H1 (cell line): Measurements from ENCODE around the gene EDN1.

ENCODE experiments used
- ASH2L ChIP-seq: fragments of 200-600, 300-600 bp; sonication (generic); IDR thresholded peaks from one replicate; pipeline ENCODE4 v1.7.1; 2017; ENCODE audit warnings: low read length
- CBX5 ChIP-seq: fragments of 300-800, 300-1000 bp; sonication (generic); IDR thresholded peaks from 2 replicates; pipeline ENCODE4 v1.7.1; 2016; ENCODE audit warnings: antibody characterized with exemption, low read length, low read depth
- CEBPB ChIP-seq: IDR thresholded peaks from 2 replicates; pipeline ENCODE4 v1.6.1; 2012; ENCODE audit warnings: low read depth, low read length
- GABPA ChIP-seq: IDR thresholded peaks from 2 replicates; pipeline ENCODE4 v1.6.1; 2011; ENCODE audit warnings: mild to moderate bottlenecking, low read length, moderate library complexity, borderline replicate concordance; ENCODE audit not compliant: insufficient read depth
- GTF2F1 ChIP-seq: IDR thresholded peaks from 2 replicates; pipeline ENCODE4 v1.6.1; 2012; ENCODE audit warnings: low read depth, low read length, improper control_type of control experiment, borderline replicate concordance
- JUND ChIP-seq: IDR thresholded peaks from 2 replicates; pipeline ENCODE4 v1.6.1; 2011; ENCODE audit warnings: mild to moderate bottlenecking, improper control_type of control experiment, low read length
- NRF1 ChIP-seq: IDR thresholded peaks from 2 replicates; pipeline ENCODE4 v1.6.1; 2011; ENCODE audit warnings: mild to moderate bottlenecking, low read depth, low read length, improper control_type of control experiment
- POLR2A ChIP-seq, 2 experiments: IDR thresholded peaks; 1 replicate in 1 of 2; 2 replicates in 1 of 2; pipeline ENCODE4 v1.6.1; 2011; ENCODE audit warnings: low read depth in 2 of 2, low read length in 2 of 2, mild to moderate bottlenecking in 2 of 2; ENCODE audit errors: control extremely low read depth in 1 of 2
- POLR2AphosphoS5 ChIP-seq: IDR thresholded peaks from 2 replicates; pipeline ENCODE4 v1.6.1; 2011; ENCODE audit warnings: low read depth, low read length
- USF2 ChIP-seq: IDR thresholded peaks from 2 replicates; pipeline ENCODE4 v1.6.1; 2011; ENCODE audit warnings: low read length, improper control_type of control experiment
- YY1 ChIP-seq: IDR thresholded peaks from 2 replicates; pipeline ENCODE4 v1.6.1; 2011; ENCODE audit warnings: low read depth, mild to moderate bottlenecking, low read length
- ZNF274 ChIP-seq: IDR thresholded peaks from 2 replicates; pipeline ENCODE4 v1.7.0; 2012; ENCODE audit warnings: low read length, borderline replicate concordance; ENCODE audit errors: extremely low read depth
- TF ChIP-seq, protein P1 (sequence below), 3 experiments: IDR thresholded peaks; 1 replicate in 2 of 3; 2 replicates in 1 of 3; pipeline versions ENCODE4 v1.5.1 to v1.6.1; 2011; ENCODE audit warnings: low read length in 3 of 3, mild to moderate bottlenecking in 3 of 3, inconsistent platforms in 2 of 3, low read depth in 1 of 3, moderate library complexity in 1 of 3; ENCODE audit not compliant: insufficient read depth in 1 of 3; ENCODE audit errors: control extremely low read depth in 1 of 3

DNA sequence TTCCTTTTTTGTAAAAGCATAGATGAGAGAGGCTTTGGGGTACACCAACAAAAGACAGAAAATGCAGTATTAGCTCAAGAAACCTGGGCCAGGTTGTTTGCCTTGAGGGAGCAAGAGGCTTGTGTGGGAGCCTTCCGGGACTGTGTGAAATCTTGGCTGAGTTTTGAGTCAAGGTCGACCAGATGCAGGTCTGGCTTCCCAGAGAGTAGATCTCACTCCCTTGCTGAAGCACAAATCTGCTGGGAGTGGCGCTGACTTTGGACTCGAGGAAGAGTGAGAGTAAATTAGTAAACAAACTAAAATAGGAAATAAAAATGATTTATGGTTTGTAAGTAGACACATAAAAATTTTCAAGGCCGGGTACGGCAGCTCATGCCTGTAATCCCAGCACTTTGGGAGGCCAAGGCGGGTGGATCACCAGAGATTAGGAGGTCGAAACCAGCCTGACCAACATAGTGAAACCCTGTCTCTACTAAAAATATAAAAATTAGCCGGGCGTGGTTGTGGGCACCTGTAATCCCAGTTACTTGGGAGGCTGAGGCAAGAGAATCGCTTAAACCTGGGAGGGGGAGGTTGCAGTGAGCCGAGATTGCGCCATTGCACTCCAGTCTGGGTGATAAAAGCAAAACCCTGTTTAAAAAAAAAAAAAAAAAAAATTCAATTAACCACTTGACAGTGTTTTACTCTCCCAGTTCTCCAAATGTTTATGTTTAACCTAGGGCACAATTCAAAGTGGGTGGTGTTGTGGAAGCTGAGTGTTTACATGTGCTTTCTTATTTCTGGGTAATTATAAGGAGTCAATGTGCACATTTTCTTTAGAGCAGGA is 27.7 kb upstream of the EDN1 start:
- no peak for TF ChIP-seq CBX5
- TF ChIP-seq POLR2AphosphoS5 = no peak
- no peak for TF ChIP-seq JUND
- TF ChIP-seq GTF2F1 = no peak
- no peak for TF ChIP-seq NRF1
- TF ChIP-seq POLR2A (IDR thresholded peaks at IDR 0.05; ENCODE audit: control extremely low read depth in 1 of 2, low read depth in 2 of 2, low read length in 2 of 2) = no peak
- TF ChIP-seq, protein P1, sequence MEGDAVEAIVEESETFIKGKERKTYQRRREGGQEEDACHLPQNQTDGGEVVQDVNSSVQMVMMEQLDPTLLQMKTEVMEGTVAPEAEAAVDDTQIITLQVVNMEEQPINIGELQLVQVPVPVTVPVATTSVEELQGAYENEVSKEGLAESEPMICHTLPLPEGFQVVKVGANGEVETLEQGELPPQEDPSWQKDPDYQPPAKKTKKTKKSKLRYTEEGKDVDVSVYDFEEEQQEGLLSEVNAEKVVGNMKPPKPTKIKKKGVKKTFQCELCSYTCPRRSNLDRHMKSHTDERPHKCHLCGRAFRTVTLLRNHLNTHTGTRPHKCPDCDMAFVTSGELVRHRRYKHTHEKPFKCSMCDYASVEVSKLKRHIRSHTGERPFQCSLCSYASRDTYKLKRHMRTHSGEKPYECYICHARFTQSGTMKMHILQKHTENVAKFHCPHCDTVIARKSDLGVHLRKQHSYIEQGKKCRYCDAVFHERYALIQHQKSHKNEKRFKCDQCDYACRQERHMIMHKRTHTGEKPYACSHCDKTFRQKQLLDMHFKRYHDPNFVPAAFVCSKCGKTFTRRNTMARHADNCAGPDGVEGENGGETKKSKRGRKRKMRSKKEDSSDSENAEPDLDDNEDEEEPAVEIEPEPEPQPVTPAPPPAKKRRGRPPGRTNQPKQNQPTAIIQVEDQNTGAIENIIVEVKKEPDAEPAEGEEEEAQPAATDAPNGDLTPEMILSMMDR (IDR thresholded peaks at IDR 0.05; ENCODE audit: control extremely low read depth in 1 of 3, insufficient read depth in 1 of 3, low read depth in 1 of 3, low read length in 3 of 3) = no peak
- TF ChIP-seq USF2 = no peak
- no peak for TF ChIP-seq YY1
- TF ChIP-seq CEBPB = no peak
- TF ChIP-seq GABPA = no peak
- TF ChIP-seq ZNF274 = no peak
- TF ChIP-seq ASH2L = no peak
